SU-DHL-6 (cell line): ENCODE results near the gene RAD51AP2.

Source experiments
- H2AFZ ChIP-seq: fragments of 200-600 bp; sonication (generic); 2 replicates; pipeline ENCODE4 v1.6.1; 2014; ENCODE audit warnings: low read depth, mild to moderate bottlenecking, moderate library complexity, mixed read lengths, antibody characterized with exemption, low read length; ENCODE audit not compliant: severe bottlenecking
- H3F3A ChIP-seq: fragments of 200-600 bp; shearing (Covaris generic); 2 replicates; pipeline ENCODE4 v1.6.0; 2016; ENCODE audit warnings: antibody characterized with exemption, mild to moderate bottlenecking; ENCODE audit not compliant: insufficient read depth
- H3K27ac ChIP-seq: fragments of 200-600 bp; sonication (generic); 2 replicates; pipeline ENCODE4 v1.5.1; 2016; ENCODE audit warnings: low read depth, mild to moderate bottlenecking, low read length, moderate library complexity, mixed read lengths
- H3K27me3 ChIP-seq: fragments of 200-600 bp; sonication (generic), shearing (Covaris generic); 2 replicates; pipeline ENCODE4 v1.6.0; 2014; ENCODE audit warnings: mild to moderate bottlenecking, low read length
- H3K36me3 ChIP-seq: fragments of 200-600 bp; sonication (generic); 2 replicates; pipeline ENCODE4 v1.6.1; 2014; ENCODE audit warnings: mild to moderate bottlenecking, low read length, mixed read lengths
- H3K4me2 ChIP-seq: fragments of 300-600, 200-600 bp; shearing (Covaris generic), sonication (generic); 2 replicates; pipeline ENCODE4 v1.6.0; 2014; ENCODE audit warnings: low read length, low read depth, mild to moderate bottlenecking; ENCODE audit not compliant: poor library complexity, severe bottlenecking
- H3K4me3 ChIP-seq: fragments of 200-600 bp; sonication (generic); 2 replicates; pipeline ENCODE4 v1.5.1; 2014; ENCODE audit warnings: antibody characterized with exemption, low read length, mild to moderate bottlenecking, mixed read lengths; ENCODE audit not compliant: insufficient read depth, poor library complexity, severe bottlenecking
- H3K79me2 ChIP-seq: fragments of 200-600 bp; sonication (generic); 2 replicates; pipeline ENCODE4 v1.6.1; 2014; ENCODE audit warnings: mild to moderate bottlenecking, low read length, moderate library complexity; ENCODE audit not compliant: insufficient read depth
- H3K9ac ChIP-seq: fragments of 200-600 bp; sonication (generic); 2 replicates; pipeline ENCODE4 v1.7.0; 2014; ENCODE audit warnings: mild to moderate bottlenecking, low read length
- H3K9me2 ChIP-seq: fragments of 200-600 bp; sonication (generic); replicated peaks from 2 replicates; pipeline ENCODE4 v1.6.1; 2014; ENCODE audit warnings: low read length; ENCODE audit not compliant: insufficient read depth
- H3K9me3 ChIP-seq: fragments of 200-600 bp; sonication (generic); 2 replicates; pipeline ENCODE4 v1.6.1; 2014; ENCODE audit warnings: low read length, mixed read lengths; ENCODE audit not compliant: insufficient read depth
- H4K20me1 ChIP-seq: fragments of 200-600 bp; sonication (generic); 2 replicates; pipeline ENCODE4 v1.6.1; 2014; ENCODE audit warnings: low read depth, mild to moderate bottlenecking, antibody characterized with exemption, low read length, moderate library complexity, mixed read lengths
- EZH2phosphoT487 ChIP-seq: fragments of 200-600 bp; sonication (generic), shearing (Covaris generic); conservative IDR thresholded peaks from 2 replicates; pipeline ENCODE4 v1.6.1; 2018; ENCODE audit warnings: mild to moderate bottlenecking, antibody characterized with exemption, low read length, moderate library complexity, mixed read lengths
- TF ChIP-seq, protein P1 (sequence below): fragments of 200-600 bp; sonication (generic); IDR thresholded peaks from one replicate; pipeline ENCODE4 v1.5.1; 2017; ENCODE audit warnings: antibody characterized with exemption, mild to moderate bottlenecking, low read length, moderate library complexity; ENCODE audit not compliant: insufficient read depth, poor library complexity, severe bottlenecking

Gene RAD51AP2

DNA sequence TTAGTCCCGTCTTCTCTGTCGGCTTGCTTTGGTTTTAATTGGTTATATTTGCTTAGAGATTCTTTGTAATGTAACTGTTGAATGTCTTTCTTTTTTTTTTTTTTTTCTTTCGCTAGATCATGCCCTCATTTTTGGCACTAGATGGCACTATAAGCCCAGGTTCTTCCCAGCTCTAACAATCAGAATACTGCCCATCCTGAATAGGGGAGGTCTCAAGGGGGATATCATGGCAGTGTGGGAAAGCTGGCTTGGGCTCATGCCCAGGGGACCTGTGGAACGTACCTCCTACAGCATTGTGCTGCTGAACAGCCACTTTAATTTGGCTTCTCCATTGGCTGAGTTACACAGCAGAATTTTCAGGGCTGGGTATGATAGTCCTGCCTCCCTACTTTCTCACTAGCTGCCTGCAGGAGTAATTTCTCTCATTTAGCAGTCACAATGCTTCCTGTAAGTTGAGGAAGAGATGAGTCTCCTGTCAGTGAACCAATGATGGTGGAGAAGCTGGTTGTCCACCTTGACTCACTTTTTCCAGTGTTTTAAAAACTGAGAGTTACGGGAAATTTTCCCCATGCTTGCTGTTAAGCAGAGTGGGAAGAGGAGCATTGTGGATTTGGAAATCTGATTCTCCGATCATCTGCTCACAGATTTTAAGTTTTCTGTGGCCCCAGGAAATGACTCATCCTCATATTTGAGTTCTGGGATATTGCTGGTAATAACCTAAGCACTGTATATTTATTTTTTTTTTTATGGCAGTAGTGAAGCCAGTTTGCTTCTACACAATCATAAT lies 47.2 kb downstream of the RAD51AP2 start:
- Histone ChIP-seq H3K79me2 (no peaks in the 10 kb centered on the region), H2AFZ (no peak overlapping the region), H3K4me2 (no peak overlapping the region), H4K20me1 (no peaks in the 10 kb centered on the region), H3K36me3 (no peaks in the 10 kb centered on the region), H3K27me3 (no peaks in the 10 kb centered on the region; the same call in 1 of the 2 replicates), H3K27ac (no peak overlapping the region), H3K9me2 (no peaks in the 10 kb centered on the region), H3F3A (no peaks in the 10 kb centered on the region), H3K9ac (no peak overlapping the region), H3K4me3 (no peak overlapping the region), H3K9me3 (peaks cover 8% of the 10 kb centered on the region; the same call in 1 of the 2 replicates)
- TF ChIP-seq EZH2phosphoT487, result no peak
- TF ChIP-seq, protein P1, sequence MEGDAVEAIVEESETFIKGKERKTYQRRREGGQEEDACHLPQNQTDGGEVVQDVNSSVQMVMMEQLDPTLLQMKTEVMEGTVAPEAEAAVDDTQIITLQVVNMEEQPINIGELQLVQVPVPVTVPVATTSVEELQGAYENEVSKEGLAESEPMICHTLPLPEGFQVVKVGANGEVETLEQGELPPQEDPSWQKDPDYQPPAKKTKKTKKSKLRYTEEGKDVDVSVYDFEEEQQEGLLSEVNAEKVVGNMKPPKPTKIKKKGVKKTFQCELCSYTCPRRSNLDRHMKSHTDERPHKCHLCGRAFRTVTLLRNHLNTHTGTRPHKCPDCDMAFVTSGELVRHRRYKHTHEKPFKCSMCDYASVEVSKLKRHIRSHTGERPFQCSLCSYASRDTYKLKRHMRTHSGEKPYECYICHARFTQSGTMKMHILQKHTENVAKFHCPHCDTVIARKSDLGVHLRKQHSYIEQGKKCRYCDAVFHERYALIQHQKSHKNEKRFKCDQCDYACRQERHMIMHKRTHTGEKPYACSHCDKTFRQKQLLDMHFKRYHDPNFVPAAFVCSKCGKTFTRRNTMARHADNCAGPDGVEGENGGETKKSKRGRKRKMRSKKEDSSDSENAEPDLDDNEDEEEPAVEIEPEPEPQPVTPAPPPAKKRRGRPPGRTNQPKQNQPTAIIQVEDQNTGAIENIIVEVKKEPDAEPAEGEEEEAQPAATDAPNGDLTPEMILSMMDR, result peak; percentile 66

DNA sequence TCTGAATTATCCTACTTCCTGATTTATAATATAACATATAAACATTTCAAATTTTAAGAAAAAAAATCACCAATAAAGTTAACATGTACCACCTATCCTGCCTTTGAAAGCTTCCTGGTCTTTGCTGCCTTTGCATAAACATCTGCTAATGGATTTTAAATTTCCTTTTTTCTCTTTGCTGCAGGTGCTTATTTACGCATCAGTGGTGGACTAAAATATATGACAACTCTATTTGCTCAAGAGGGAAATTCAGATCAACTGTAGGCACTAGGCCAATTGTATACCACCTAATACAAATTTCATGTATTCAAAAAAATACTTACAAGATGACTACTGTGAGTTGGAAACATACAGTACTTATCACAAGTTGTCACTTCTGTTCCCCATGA lies 57.2 kb downstream of the RAD51AP2 start:
- Histone ChIP-seq H3F3A (no peaks in the 10 kb centered on the region), H3K27ac (no peak overlapping the region), H3K9ac (no peak overlapping the region), H3K9me2 (no peaks in the 10 kb centered on the region), H2AFZ (no peak overlapping the region), H3K36me3 (no peaks in the 10 kb centered on the region), H3K27me3 (no peaks in the 10 kb centered on the region), H4K20me1 (no peaks in the 10 kb centered on the region), H3K4me2 (no peak overlapping the region), H3K79me2 (no peaks in the 10 kb centered on the region), H3K4me3 (no peak overlapping the region), H3K9me3 (no peaks in the 10 kb centered on the region)
- no peak for TF ChIP-seq EZH2phosphoT487
- TF ChIP-seq, protein P1, result no peak
